Measurements from ENCODE around the gene TMPRSS6.

TMPRSS6 gene

GRCh38 chr22:37039466-37039865, 70.0 kb downstream of the TMPRSS6 start:
- no peaks in the 10 kb centered on the region for H3K9me3 ChIP-seq
- peaks cover 5% of the 10 kb centered on the region for H3K27me3 ChIP-seq
- no peak for TF ChIP-seq CTCF (IDR thresholded peaks at IDR 0.05)
- no peaks in the 10 kb centered on the region for H3K36me3 ChIP-seq
- H3K4me1 ChIP-seq (ENCODE audit: control insufficient read depth in 1 of 2, insufficient read depth in 1 of 2, low read depth in 1 of 2, low read length in 1 of 2) = no peaks in the 10 kb centered on the region
- no peak overlapping the region for H3K27ac ChIP-seq
- H3K4me3 ChIP-seq (ENCODE audit: low read depth in 1 of 2, low read length in 1 of 2) = no peak overlapping the region

- no peak for TF ChIP-seq CTCF (IDR thresholded peaks at IDR 0.05)
- Histone ChIP-seq H3K27ac (no peak overlapping the region), H3K36me3 (no peaks in the 10 kb centered on the region), H3K4me3 (ENCODE audit: low read depth in 1 of 2, low read length in 1 of 2) (no peak overlapping the region), H3K27me3 (peaks cover 5% of the 10 kb centered on the region), H3K9me3 (no peaks in the 10 kb centered on the region), H3K4me1 (ENCODE audit: control insufficient read depth in 1 of 2, insufficient read depth in 1 of 2, low read depth in 1 of 2, low read length in 1 of 2) (peaks cover 11 to 13% of the 10 kb centered on the region in 2 experiments)
Measured at GRCh38 chr22:37037669-37038068, 71.8 kb downstream of the TMPRSS6 start.

- no peaks in the 10 kb centered on the region for H3K9me3 ChIP-seq
- peaks cover 5% of the 10 kb centered on the region for H3K27me3 ChIP-seq
- no peak for TF ChIP-seq CTCF (IDR thresholded peaks at IDR 0.05)
- H3K27ac ChIP-seq = no peak overlapping the region
- no peaks in the 10 kb centered on the region for H3K36me3 ChIP-seq
- H3K4me1 ChIP-seq (ENCODE audit: control insufficient read depth in 1 of 2, insufficient read depth in 1 of 2, low read depth in 1 of 2, low read length in 1 of 2) = peaks cover 19 to 22% of the 10 kb centered on the region in 2 experiments
- H3K4me3 ChIP-seq (ENCODE audit: low read depth in 1 of 2, low read length in 1 of 2) = no peak overlapping the region
Measured at GRCh38 chr22:37036655-37037377, 72.7 kb downstream of the TMPRSS6 start.

GRCh38 chr22:37033605-37034430, 75.7 kb downstream of the TMPRSS6 start:
- H3K9me3 ChIP-seq = no peaks in the 10 kb centered on the region
- H3K27ac ChIP-seq = no peak overlapping the region
- H3K4me1 ChIP-seq (ENCODE audit: control insufficient read depth in 1 of 2, insufficient read depth in 1 of 2, low read depth in 1 of 2, low read length in 1 of 2) = peaks cover 23% of the 10 kb centered on the region in 2 experiments
- no peak overlapping the region for H3K4me3 ChIP-seq (ENCODE audit: low read depth in 1 of 2, low read length in 1 of 2)
- H3K36me3 ChIP-seq = peaks cover 22% of the 10 kb centered on the region
- TF ChIP-seq CTCF (IDR thresholded peaks at IDR 0.05) = no peak
- peaks cover 5% of the 10 kb centered on the region for H3K27me3 ChIP-seq

- no peak overlapping the region for H3K4me3 ChIP-seq (ENCODE audit: low read depth in 1 of 2, low read length in 1 of 2)
- H3K27ac ChIP-seq = peak overlapping the region; percentile 59
- peaks cover 30% of the 10 kb centered on the region for H3K36me3 ChIP-seq
- no peak for TF ChIP-seq CTCF (IDR thresholded peaks at IDR 0.05)
- peaks cover 5% of the 10 kb centered on the region for H3K27me3 ChIP-seq
- H3K9me3 ChIP-seq = no peaks in the 10 kb centered on the region
- peaks cover 23% of the 10 kb centered on the region in 2 experiments for H3K4me1 ChIP-seq (ENCODE audit: control insufficient read depth in 1 of 2, insufficient read depth in 1 of 2, low read depth in 1 of 2, low read length in 1 of 2)
Measured at GRCh38 chr22:37032535-37033460, 76.7 kb downstream of the TMPRSS6 start.
